HFF-Myc (cell line): ENCODE results near the gene MBTD1.

ENCODE experiments used
- DNase-seq: peaks from one replicate; pipeline ENCODE4 v3.0.0-alpha.2; 2011; ENCODE audit warnings: low read depth; ENCODE audit errors: extremely low read depth
- H3K4me3 ChIP-seq: replicated peaks from 2 replicates; pipeline ENCODE4 v1.5.1; 2011; ENCODE audit warnings: low read depth, mild to moderate bottlenecking, control low read depth, low read length
- TF ChIP-seq, protein P1 (sequence below): IDR thresholded peaks from 2 replicates; pipeline ENCODE4 v1.5.1; 2012; ENCODE audit warnings: mild to moderate bottlenecking, low read depth, low read length, control low read depth; ENCODE audit errors: missing control alignments

MBTD1 gene

DNA sequence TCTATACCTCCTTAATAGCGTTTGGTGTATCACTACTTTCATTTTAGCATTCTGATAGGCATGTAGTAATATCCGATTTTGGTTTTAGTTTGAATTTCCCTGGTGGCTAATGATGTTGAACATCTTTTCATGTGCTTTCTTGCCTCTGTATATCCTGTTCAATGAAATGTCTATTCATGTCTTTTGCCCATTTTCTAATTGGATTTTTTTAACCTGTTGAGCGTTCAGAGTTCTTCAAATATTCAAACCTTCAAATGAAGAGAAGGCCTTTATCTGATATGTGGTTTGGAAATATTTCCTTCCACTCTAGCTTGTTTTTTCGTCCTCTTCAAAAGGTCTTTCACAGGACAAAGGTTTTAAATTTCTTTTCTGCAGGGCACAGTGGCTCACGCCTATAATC, 108.9 kb downstream of the MBTD1 start:
- TF ChIP-seq, protein P1, sequence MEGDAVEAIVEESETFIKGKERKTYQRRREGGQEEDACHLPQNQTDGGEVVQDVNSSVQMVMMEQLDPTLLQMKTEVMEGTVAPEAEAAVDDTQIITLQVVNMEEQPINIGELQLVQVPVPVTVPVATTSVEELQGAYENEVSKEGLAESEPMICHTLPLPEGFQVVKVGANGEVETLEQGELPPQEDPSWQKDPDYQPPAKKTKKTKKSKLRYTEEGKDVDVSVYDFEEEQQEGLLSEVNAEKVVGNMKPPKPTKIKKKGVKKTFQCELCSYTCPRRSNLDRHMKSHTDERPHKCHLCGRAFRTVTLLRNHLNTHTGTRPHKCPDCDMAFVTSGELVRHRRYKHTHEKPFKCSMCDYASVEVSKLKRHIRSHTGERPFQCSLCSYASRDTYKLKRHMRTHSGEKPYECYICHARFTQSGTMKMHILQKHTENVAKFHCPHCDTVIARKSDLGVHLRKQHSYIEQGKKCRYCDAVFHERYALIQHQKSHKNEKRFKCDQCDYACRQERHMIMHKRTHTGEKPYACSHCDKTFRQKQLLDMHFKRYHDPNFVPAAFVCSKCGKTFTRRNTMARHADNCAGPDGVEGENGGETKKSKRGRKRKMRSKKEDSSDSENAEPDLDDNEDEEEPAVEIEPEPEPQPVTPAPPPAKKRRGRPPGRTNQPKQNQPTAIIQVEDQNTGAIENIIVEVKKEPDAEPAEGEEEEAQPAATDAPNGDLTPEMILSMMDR = no peak
- DNase-seq = no peak
- no peak overlapping the region for H3K4me3 ChIP-seq

DNA sequence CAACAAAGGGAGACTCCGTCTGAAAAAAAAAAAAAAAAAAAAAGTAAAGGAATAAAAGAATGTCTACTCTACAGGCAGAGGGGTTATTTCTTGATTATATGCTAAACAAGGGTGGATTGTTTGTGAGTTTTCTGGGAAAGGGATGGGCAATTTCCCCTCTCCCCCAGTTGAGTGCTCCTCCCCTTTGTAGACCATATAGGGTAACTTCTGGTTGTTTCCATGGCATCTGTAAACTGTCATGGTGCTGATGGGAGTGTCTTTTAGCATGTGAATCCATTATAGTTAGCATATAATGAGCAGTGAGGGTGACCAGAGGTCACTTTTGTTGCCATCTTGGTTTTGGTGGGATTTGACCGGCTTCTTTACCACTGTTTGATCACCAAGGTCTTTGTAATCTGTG, 110.7 kb downstream of the MBTD1 start:
- TF ChIP-seq, protein P1 = no peak
- DNase-seq = no peak

DNA sequence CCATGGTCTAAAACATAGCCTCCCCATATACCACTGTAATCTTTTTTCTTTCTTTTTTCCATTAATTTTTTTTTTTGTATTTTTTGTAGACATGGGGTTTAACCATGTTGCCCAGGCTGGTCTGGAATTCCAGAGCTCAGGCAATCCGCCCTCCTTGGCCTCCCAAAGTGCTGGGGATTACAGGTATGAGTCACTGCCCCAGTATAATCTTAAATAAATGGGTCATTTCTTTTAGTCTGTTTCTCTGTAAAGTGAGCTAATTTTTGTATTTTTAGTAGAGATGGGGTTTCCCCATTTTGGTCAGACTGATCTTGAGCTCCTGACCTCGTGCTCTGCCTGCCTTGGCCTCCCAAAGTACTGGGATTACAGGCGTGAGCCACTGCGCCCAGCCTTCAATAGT, 112.2 kb downstream of the MBTD1 start:
- TF ChIP-seq, protein P1 = no peak
- no peak for DNase-seq
- H3K4me3 ChIP-seq = no peak overlapping the region

More for the DNA sequence above, 110.7 kb downstream of the MBTD1 start:
- no peak overlapping the region for H3K4me3 ChIP-seq

DNA sequence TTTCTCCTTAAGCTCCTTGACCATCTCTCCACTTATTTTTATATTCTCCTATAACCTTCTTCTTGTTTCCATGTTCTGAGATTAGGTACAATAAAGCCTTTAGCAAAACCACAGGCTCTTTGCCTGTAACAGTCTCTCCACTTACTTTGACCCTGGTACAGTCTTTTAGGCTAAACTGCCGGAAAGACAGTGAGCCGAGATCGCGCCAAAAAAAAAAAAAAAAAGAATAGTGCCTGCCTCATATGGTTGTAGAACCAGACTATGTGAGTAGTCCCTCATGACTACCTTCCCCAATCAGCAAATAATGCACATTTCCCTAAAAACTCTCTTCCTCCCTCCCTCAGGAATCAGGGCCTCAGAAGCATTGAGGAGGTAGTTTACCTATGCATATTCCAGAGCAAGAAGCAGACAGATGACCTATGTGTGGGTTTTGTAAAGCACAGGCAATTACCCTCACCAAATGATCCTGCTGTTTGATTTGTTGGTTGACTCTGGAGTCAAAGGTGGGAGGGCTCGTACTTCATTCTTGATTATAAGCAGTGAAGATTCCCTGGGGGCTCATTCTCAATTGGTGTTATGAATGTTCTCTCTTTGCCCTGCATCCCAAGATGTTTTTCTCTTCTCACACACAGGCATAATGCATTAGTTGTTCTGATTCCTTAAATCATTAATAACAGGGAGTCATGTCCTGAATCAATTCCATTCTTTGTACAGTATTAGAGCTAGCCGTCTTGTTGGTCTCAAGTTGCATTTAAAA, 115.4 kb downstream of the MBTD1 start:
- no peak overlapping the region for H3K4me3 ChIP-seq
- TF ChIP-seq, protein P1 = no peak
- DNase-seq = no peak

DNA sequence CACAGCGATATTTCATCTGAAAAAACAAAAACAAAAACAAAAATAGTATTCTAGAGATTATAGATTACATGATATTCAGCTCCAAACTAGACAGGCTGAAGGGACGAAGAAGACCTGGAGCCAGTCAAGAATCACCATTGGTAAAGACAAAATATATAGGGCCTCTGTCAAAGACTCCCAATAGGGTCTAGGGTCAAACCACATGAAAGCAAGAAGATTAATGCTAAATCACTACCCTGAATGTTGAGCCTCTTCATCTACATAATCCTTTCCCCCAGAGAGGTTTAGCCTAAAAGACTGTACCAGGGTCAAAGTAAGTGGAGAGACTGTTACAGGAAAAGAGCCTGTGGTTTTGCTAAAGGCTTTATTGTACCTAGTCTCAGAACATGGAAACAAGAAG, 117.3 kb downstream of the MBTD1 start:
- DNase-seq = no peak
- H3K4me3 ChIP-seq = no peak overlapping the region
- TF ChIP-seq, protein P1 = no peak

DNA sequence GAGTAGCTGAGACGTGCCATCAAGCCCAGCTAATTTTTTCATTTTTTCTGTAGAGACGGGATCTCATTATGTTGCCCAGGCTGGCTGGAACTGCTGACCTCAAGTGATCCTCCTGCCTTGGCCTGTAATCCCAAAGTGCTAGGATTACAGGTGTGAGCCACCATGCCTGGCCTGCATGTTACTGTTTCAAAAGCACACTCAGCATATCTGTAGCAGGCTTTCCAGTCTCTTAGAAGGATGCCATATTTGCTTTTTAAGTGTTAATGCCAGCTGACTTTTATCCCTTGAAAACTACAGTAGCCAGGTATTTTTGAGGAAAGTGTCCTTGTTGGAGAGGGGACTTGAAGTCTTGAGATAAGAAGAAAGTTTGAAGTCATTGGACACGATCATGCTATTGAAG, 123.9 kb downstream of the MBTD1 start:
- H3K4me3 ChIP-seq = no peak overlapping the region
- no peak for DNase-seq
- TF ChIP-seq, protein P1 = no peak

DNA sequence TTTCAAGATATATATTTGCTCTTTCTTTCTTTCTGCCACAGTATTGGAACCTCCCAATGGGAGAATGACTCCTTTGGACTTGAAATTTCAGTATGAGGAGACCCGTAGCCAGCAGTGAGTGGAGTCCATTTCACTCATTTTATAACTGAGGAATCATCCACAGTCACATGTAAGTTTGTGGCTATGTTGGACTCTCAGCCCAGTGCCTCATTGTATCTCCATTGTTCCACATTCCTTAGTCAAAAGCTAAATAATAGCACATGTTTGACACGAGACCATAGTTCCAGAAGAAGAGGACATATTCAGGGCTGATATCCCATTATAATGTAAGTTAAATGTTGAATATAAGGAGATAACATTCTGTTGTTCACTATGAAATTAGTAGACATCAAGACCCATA, 126.5 kb downstream of the MBTD1 start:
- TF ChIP-seq, protein P1 = no peak
- no peak overlapping the region for H3K4me3 ChIP-seq
- no peak for DNase-seq
